ENCODE results near the gene ROBO3.

The ROBO3 gene

GRCh38 chr11:124865181-124865901 lies at the start of gene ROBO3:
Gene ROBO3 (plus strand): TSS chr11:124865432. CDS start chr11:124865578, 146 bp downstream.
- DNase-seq = no peak

GRCh38 chr11:124817036-124817435 lies 48.2 kb upstream of the ROBO3 start:
- DNase-seq = no peak

GRCh38 chr11:124821995-124822730 lies 43.1 kb upstream of the ROBO3 start:
- DNase-seq = no peak

GRCh38 chr11:124823512-124824376 lies 41.5 kb upstream of the ROBO3 start:
- DNase-seq = no peak

GRCh38 chr11:124825876-124826275 lies 39.4 kb upstream of the ROBO3 start:
- DNase-seq = no peak

GRCh38 chr11:124829986-124830385 lies 35.2 kb upstream of the ROBO3 start:
- DNase-seq = no peak

GRCh38 chr11:124830749-124831148 lies 34.5 kb upstream of the ROBO3 start:
- no peak for DNase-seq

- no peak for DNase-seq
Observed at GRCh38 chr11:124831897-124832296, 33.3 kb upstream of the ROBO3 start.

- no peak for DNase-seq
Observed at GRCh38 chr11:124832571-124832970, 32.7 kb upstream of the ROBO3 start.

- no peak for DNase-seq
Observed at GRCh38 chr11:124834526-124835180, 30.6 kb upstream of the ROBO3 start.

- no peak for DNase-seq
Observed at GRCh38 chr11:124835918-124836317, 29.3 kb upstream of the ROBO3 start.

GRCh38 chr11:124837491-124837856 lies 27.8 kb upstream of the ROBO3 start:
- DNase-seq = no peak

- no peak for DNase-seq
Observed at GRCh38 chr11:124838805-124839127, 26.5 kb upstream of the ROBO3 start.

GRCh38 chr11:124839128-124839971 lies 25.9 kb upstream of the ROBO3 start:
- DNase-seq = no peak

GRCh38 chr11:124839972-124840621 lies 25.1 kb upstream of the ROBO3 start:
- no peak for DNase-seq

GRCh38 chr11:124840666-124841065 lies 24.6 kb upstream of the ROBO3 start:
- DNase-seq = no peak

GRCh38 chr11:124841201-124841600 lies 24.0 kb upstream of the ROBO3 start:
- no peak for DNase-seq

- DNase-seq = no peak
Observed at GRCh38 chr11:124841840-124842239, 23.4 kb upstream of the ROBO3 start.

GRCh38 chr11:124842305-124842704 lies 22.9 kb upstream of the ROBO3 start:
- no peak for DNase-seq

- DNase-seq = no peak
Observed at GRCh38 chr11:124843616-124843910, 21.7 kb upstream of the ROBO3 start.

GRCh38 chr11:124844664-124845079 lies 20.6 kb upstream of the ROBO3 start:
- no peak for DNase-seq

Data from activated CD8-positive, alpha-beta memory T cell treated with anti-CD3 and anti-CD28 coated beads, Interleukin-2, amount 50 U/mL, for 48 hours (primary cell).